HG03175 (cell line): ENCODE measurements around the gene LRRC73.
"Not testable (repeated sequence)": the region's sequence is repeated elsewhere in the genome, so short reads cannot be mapped to it uniquely, and the experiment has no call there.

ENCODE experiments used
- ATAC-seq: cut with Tn5 transposase; IDR thresholded peaks from one replicate; pipeline ENCODE4 v1.9.1; 2021; ENCODE audit warnings: mild to moderate bottlenecking, moderate library complexity; ENCODE audit not compliant: unreplicated experiment

The LRRC73 gene

DNA sequence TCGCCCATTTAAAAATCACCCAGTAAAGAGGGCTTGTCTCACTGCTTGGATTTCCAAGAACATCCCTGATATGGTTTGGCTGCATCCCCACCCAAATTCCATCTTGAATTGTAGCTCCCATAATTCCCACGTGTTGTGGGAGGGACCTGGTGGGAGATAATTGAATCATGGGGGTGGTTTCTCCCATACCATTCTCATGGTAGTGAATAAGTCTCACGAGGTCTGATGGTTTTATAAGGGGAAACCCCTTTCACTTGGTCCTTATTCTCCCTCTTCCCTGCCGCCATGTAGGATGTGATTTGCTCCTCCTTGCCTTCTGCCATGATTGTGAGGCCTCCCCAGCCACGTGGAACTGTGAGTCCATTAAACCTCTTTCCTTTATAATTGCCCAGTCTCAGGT, 42.9 kb downstream of the LRRC73 start:
- ATAC-seq, result not testable (repeated sequence)

- no peak for ATAC-seq
These were observed 44.2 kb downstream of the LRRC73 start for GRCh38 chr6:43465948-43466347.

DNA sequence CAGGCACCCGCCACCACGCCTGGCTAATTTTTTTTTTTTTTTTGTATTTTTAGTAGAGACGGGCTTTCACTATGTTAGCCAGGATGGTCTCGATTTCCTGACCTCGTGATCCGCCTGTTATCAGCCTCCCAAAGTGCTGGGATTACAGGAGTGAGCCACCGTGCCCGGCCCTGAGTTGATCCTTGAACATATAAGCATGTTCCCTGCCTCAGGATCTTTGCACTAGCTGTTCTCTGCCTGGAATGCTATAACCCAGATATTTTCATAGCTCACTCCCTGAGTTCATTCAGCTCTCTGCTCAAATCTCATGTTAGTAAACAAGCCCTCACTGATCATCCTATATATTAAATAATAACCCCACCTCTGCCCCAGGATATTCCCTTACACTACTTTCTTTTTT, 45.8 kb downstream of the LRRC73 start:
- no peak for ATAC-seq

DNA sequence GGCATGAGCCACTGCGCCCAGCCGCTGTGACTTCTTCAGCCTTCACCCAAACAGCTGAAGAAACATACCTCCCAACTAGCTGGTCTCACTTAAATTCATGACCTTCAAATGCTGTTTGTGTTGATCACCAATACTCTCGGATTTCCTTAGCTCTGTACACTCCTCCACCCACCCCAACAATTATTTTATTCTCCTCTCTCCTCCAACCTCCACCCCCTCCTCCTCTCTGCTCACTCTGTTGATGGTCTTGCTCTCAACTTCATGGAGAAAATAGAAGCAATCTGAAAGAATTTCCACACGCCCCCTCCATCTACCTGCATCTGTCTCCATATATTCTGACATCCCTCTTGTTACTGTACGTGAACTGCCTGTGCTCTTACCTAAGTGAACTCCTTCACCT, 48.2 kb downstream of the LRRC73 start:
- ATAC-seq, result no peak

DNA sequence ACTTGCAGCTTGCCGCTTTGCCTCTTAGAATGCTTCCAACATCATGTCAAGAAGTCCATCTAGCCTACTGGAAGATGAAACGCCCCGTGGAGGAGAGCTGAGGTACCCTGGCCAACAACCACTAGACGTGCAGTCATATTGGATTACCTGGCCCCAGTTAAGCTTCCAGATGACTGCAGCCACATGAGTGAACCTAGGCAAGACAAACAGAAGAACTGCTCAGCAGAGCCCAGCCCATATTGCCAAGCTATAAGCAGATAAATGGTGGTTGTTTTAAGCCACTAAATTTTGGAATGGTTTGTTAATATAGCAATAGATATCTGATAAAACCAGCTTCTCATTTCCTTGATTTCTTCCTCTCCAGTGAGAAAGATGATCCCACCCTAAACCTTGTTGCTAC, 50.1 kb downstream of the LRRC73 start:
- no peak for ATAC-seq

- no peak for ATAC-seq
These were observed 50.6 kb downstream of the LRRC73 start for GRCh38 chr6:43459535-43459934.

DNA sequence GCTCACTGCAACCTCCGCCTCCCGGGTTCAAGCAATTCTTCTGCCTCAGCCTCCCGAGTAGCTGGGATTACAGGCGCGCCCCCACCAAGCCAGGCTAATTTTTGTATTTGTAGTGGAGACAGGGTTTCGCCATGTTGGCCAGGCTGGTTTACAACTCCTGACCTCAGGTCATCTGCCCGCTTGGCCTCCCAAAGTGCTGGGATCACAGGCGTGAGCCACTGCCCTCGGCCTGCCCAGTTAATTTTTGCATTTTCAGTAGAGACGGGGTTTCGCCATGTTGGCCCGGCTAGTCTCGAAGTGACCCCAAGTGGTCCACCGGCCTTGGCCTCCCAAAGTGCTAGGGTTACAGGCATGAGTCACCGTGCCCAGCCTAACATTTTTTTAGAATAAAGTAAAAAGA, 52.0 kb downstream of the LRRC73 start:
- not testable (repeated sequence) for ATAC-seq

DNA sequence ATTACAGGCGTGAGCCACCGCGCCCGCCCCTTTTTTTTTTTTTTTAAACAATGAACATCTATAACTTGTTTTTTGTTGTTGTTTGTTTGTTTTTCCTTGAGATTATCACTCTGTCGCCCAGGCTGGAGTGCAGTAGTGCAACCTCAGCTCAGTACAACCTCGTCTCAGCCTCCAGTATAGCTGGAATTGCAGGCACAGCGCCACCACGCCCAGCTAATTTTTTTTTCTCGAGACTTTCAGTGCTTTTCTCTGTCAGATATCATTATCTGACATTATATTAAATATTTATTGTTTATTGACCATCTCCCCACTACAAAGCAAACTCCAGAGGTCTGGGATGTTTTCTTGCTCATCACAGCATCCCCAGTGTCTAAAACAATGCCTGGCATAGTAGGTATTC, 52.5 kb downstream of the LRRC73 start:
- no peak for ATAC-seq
